ENCODE measurements around the gene SPINT2.
"Not testable (repeated sequence)": the region's sequence is repeated elsewhere in the genome, so short reads cannot be mapped to it uniquely, and the experiment has no call there.

SPINT2 gene

GRCh38 chr19:38318660-38319059, 54.3 kb downstream of the SPINT2 start:
- in situ Hi-C loops (cut with HindIII; ENCODE audit: low sequenced_read_pairs) = no loop called here

- in situ Hi-C loops (cut with HindIII; ENCODE audit: low sequenced_read_pairs) = no loop called here
These were observed 55.3 kb downstream of the SPINT2 start, which contains the start of gene KCNK6 for GRCh38 chr19:38319421-38320258. KCNK6 (plus strand) TSS chr19:38319845; CDS start chr19:38319951, 106 bp downstream.

DNA sequence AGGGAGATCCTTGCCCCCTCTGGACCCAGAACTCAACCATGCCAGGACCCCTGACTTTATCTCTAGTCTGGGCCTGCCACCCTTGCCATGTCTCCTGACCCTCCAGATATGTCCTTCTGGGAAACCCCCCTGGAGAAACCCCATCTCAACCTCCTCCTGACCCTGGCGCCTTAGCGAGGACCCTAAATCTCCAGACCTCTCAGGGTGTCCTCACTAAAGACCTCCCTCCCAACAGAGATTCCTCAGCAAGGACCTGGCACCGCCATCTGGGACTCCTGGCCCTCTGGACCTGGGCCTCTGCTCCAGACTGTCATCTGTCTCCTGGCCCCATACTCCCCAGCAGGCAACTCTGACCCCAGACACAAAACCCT, 56.6 kb downstream of the SPINT2 start:
- in situ Hi-C loops (cut with HindIII; ENCODE audit: low sequenced_read_pairs) = no loop called here

- in situ Hi-C loops (cut with HindIII; ENCODE audit: low sequenced_read_pairs) = no loop called here
These were observed 57.3 kb downstream of the SPINT2 start for GRCh38 chr19:38321646-38322196.

DNA sequence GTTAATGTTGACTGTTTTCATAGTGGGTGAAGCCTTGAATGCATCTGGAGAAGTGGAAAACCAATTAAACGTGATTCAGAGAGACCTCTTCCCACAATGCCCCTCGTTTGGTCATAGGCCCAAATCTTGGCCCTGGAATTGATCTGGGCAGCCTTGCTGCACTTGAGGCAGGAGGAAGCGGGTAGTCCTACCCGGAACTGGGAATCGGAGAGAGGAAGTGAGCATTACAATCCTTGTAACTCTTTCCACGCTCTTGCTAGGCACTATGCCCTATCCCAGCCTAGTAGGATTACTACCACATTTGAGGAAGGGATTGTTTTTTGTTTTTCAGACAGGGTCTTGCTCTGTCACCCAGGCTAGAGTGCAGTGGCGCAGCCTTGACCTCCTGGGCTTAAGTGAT, 58.9 kb downstream of the SPINT2 start:
- in situ Hi-C loops (cut with HindIII; ENCODE audit: low sequenced_read_pairs) = no loop called here

DNA sequence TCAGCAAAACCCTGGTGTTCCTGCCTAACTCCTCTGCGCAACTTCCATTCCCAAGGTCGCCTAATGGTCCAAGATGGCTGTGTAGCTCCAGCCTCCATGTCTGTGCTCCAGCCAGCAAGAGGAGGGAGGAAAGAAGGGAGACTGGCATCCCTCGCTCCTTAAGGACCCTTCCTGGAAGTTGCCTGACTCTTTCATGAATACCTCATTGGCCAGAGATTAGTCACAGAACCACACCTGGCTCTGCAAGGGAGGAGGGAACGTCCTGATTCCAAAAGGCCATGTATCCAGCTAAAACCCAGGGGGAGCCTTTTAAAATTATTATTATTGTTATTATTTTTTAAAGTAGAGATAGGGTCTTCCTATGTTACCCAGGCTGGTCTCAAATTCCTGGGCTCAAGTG, 60.1 kb downstream of the SPINT2 start:
- in situ Hi-C loops (cut with HindIII; ENCODE audit: low sequenced_read_pairs) = no loop called here

DNA sequence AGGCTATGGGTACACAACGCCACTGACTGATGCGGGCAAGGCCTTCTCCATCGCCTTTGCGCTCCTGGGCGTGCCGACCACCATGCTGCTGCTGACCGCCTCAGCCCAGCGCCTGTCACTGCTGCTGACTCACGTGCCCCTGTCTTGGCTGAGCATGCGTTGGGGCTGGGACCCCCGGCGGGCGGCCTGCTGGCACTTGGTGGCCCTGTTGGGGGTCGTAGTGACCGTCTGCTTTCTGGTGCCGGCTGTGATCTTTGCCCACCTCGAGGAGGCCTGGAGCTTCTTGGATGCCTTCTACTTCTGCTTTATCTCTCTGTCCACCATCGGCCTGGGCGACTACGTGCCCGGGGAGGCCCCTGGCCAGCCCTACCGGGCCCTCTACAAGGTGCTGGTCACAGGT, 62.2 kb downstream of the SPINT2 start:
- in situ Hi-C loops (cut with HindIII; ENCODE audit: low sequenced_read_pairs) = no loop called here

DNA sequence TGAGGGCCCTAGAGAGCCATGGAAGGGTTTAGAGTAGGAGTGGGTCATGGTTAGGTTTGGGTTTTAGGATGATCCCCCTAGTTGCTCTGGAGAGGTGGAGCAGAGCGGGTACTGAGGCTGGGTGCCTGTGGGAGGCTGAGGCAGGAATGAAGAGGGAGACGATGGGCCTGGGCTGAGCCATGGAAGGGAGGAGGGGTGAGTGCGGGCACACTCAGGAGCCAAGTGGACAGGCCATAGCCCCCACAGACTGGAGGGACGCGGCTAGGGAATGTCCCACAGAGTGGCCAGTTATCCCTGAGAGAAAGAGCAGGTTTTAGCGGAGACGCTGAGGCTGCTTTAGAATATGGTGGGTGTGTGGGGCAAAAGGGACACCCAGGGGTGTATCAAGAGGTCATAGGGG, 65.3 kb downstream of the SPINT2 start:
- in situ Hi-C loops (cut with HindIII; ENCODE audit: low sequenced_read_pairs) = no loop called here

DNA sequence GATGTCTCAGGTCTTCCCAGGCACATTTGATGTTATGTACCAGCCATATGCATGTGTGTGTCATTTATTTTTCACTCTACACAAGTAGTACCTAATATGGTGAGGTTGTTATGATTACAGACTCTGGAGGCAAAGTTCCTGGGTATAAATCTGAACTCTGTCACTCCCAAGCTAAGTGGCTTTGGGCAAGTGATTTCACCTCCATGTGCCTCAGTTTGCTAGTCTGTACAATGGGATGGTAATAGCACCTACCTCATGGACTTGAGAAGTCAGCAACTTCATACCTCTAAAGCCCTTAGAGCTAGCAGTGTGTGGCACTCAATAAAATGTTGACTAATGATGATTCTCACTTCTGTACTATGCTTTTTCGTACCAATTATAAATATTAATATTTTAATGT, 67.4 kb downstream of the SPINT2 start:
- in situ Hi-C loops (cut with HindIII; ENCODE audit: low sequenced_read_pairs) = no loop called here

DNA sequence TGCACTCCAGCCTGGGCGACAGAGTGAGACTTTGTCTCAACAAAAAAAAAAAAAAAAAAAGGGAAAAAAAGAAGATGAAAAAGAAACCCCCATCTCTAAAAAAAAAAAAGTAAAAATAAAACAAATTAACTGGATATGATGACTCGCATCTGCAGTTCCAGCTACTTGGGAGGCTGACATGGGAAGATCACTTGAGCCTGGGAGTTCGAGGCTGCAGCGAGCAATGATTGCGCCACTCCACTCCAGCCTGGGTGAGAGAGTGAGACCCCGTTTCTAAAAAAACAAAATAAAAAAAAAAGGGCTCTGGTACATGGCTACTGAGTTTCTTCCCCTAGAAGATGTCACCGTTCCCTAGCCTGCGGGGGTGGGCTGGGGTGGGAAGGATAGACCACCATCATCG, 68.9 kb downstream of the SPINT2 start:
- in situ Hi-C loops (cut with HindIII; ENCODE audit: low sequenced_read_pairs) = no loop called here

- in situ Hi-C loops (cut with HindIII; ENCODE audit: low sequenced_read_pairs) = no loop called here
These were observed 71.7 kb downstream of the SPINT2 start for GRCh38 chr19:38335949-38336637.

DNA sequence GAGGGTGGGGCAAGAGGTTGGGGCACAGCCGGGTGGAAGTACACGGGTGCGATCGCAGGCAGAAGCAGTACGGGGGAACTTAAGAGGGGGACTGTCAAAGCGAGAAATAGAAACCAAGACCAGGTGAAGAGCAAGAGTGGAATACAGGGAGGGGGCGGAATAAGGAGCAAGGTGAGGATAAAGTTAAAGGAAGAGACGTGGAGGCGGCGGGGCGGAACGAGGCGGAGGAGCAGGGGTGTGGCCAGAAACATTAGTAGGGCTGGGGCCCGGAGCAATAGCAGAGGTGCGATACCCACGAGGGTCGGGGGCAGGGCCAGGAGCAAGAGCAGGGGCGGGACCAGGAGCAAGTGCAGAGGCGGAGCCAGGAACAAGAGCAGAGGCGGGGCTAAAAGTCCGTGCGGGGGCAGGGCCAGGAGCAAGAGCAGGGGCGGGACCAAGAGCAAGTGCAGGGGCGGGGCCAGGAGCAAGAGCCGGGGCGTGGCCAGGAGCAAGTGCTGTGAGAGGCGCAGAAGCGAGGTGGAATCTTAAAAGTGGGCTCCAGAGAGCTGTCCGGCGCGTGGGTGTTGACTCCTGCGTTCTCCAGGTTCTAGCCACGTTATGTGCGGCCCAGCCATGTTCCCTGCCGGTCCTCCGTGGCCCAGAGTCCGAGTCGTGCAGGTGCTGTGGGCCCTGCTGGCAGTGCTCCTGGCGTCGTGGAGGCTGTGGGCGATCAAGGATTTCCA, 72.4 kb downstream of the SPINT2 start:
- in situ Hi-C loops (cut with HindIII; ENCODE audit: low sequenced_read_pairs) = no loop called here

- in situ Hi-C loops (cut with HindIII; ENCODE audit: low sequenced_read_pairs) = no loop called here
These were observed 72.9 kb downstream of the SPINT2 start for GRCh38 chr19:38337360-38337653.

DNA sequence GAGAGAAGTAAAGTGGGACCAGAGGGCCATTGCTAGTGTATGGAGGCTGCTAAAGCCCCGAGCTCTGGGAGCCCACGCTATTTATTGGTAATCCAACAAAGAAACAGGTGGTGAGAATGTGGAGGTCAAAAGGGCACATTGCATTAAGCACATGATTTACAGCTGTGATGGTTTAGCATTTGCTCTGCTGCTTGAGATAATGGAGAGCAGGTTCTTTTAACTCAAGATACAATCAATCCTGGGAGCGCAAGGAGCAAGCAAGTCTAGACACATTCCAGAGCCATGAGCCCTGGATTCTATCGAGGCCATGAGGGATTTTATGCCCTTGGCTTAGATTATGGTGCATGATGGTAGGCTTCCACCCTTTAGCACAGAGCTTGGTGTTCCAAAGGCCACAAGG, 74.6 kb downstream of the SPINT2 start:
- in situ Hi-C loops (cut with HindIII; ENCODE audit: low sequenced_read_pairs) = not testable (repeated sequence)

DNA sequence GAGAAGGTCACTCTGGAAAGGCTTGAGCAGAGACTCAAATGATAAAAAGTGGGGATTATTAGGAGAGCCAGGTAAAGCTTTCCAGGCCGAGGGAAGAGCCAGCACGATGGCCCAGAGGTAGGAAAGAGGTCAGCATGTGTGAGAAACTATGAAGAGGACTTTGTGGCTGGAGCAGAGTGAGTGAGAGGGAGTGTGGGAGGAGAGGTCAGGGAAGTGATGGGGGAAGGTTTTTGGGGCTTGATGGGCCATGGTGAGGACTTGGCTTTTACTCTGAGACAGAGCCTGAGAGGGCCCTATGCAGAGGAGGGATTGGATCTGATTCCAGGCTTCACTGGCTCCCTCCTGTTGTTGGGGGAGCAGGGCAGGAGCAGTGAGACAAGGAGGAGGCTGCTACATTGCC, 76.6 kb downstream of the SPINT2 start:
- in situ Hi-C loops (cut with HindIII; ENCODE audit: low sequenced_read_pairs) = no loop called here
